Pancreas (tissue), 10 donors: Measurements from ENCODE around the gene LRP3. TPM values are rescaled to one million over a fixed set of nuclear protein-coding genes. Genes with fewer than 3 reads are reported as not detected.
A peak's percentile ranks its signal among the peaks of the same experiment; 100 is the strongest.

ENCODE experiments used
- ATAC-seq, 4 donors: fragments of 200-7000 bp; cut with Tn5 transposase; one replicate each; pipeline versions ENCODE4 v1.8.0 to v1.9.1; 2020; ENCODE audit warnings: mild to moderate bottlenecking in 4 of 4, moderate library complexity in 4 of 4
- DNase-seq, 6 donors: peaks; one replicate each; pipeline ENCODE4 v3.0.0-alpha.2; 2020
- FAIRE-seq: peaks from 2 replicates; lab custom pipeline; 2012; peaks lifted over from hg19 to GRCh38; lab: Jason Lieb, UNC
- H3K27ac ChIP-seq, 4 donors: fragments of 200-600 bp; sonication (generic); 1 replicate in 3 of 4; 2 replicates in 1 of 4; pipeline versions ENCODE4 v1.5.0 to v1.8.0; 2020
- H3K27me3 ChIP-seq, 4 donors: fragments of 200-600 bp; one replicate each; pipeline ENCODE4 v1.8.0; 2021
- H3K36me3 ChIP-seq, 3 donors: fragments of 200-600 bp; sonication (generic) in 1 of 3; one replicate each; pipeline versions ENCODE4 v1.5.0 to v1.8.0; 2020 to 2021
- H3K4me1 ChIP-seq, 3 donors: fragments of 200-600 bp; one replicate each; pipeline ENCODE4 v1.8.0; 2021
- H3K4me3 ChIP-seq, 4 donors: fragments of 200-600 bp; sonication (generic) in 2 of 4; one replicate each; pipeline versions ENCODE4 v1.5.0 to v1.8.0; 2020 to 2021
- H3K9me3 ChIP-seq, 4 donors: fragments of 200-600 bp; one replicate each; pipeline ENCODE4 v1.8.0; 2021
- WGBS, 2 donors: extraction: QIAGEN DNeasy Blood & Tissue Kit; methylation state at CpG; one replicate each; pipeline ENCODE4 v1.1.7; 2013; 5-methylcytosine and 5-hydroxymethylcytosine counted together
- intact Hi-C, 3 donors: fragments of 100-400 bp; cut with DNase I; formaldehyde crosslinking; loops; one replicate each; pipeline versions ENCODE4 v1.11.1 to v1.14.2; 2022
- polyA plus RNA-seq, 2 donors: library from polyadenylated mRNA; stranded (reverse); fragments of 200-250 nt; gene quantifications; one replicate each; pipeline ENCODE4 v1.2.3, GENCODE V29; 2013
- total RNA-seq, 6 donors: library from RNA; stranded (reverse); fragmentation: NEBNext Ultra II Directional in 4 of 6; extraction: Animal tissue kit (Norgen Biotek cat#: 25700) in 4 of 6; gene quantifications; one replicate each; pipeline versions ENCODE4 v1.2.1 to v1.2.4, GENCODE V29; 2021 to 2023
- TF ChIP-seq, protein P1 (sequence below), 4 donors: fragments of 200-600 bp; sonication (generic) in 3 of 4; IDR thresholded peaks; one replicate each; pipeline versions ENCODE4 v1.5.0 to v1.8.0; 2021; ENCODE audit warnings: antibody characterized with exemption in 4 of 4
- donor health status: healthy with polysubstance abuse.
- donor health status: DM: no; HTN: no; CAD: no; lungs with moderate emphysema.
- donor health status: DM: no; HTN: no; CAD: no.
- donor health status: control.
- donor health status: control.
- donor health status: Bipolar disorder and iron deficiency.
- donor health status: DM: yes; HTN: yes; CAD: no.
- donor health status: DM: no; HTN: no; CAD: no.
- donor health status: DM: no; HTN: no; CAD: no.
- donor health status: DM: yes; HTN: yes; CAD: no.

Gene LRP3
- total and polyA plus RNA-seq, 8 donors: 7.2 to 21.0 (median 13.2) TPM

GRCh38 chr19:33242911-33243310 lies 48.8 kb downstream of the LRP3 start:
- H3K36me3 ChIP-seq: no peaks in the 10 kb centered on the region
- no peak for DNase-seq
- H3K27ac ChIP-seq: no peak overlapping the region
- H3K4me1 ChIP-seq: no peaks in the 10 kb centered on the region
- H3K9me3 ChIP-seq: no peaks in the 10 kb centered on the region
- TF ChIP-seq, protein P1, sequence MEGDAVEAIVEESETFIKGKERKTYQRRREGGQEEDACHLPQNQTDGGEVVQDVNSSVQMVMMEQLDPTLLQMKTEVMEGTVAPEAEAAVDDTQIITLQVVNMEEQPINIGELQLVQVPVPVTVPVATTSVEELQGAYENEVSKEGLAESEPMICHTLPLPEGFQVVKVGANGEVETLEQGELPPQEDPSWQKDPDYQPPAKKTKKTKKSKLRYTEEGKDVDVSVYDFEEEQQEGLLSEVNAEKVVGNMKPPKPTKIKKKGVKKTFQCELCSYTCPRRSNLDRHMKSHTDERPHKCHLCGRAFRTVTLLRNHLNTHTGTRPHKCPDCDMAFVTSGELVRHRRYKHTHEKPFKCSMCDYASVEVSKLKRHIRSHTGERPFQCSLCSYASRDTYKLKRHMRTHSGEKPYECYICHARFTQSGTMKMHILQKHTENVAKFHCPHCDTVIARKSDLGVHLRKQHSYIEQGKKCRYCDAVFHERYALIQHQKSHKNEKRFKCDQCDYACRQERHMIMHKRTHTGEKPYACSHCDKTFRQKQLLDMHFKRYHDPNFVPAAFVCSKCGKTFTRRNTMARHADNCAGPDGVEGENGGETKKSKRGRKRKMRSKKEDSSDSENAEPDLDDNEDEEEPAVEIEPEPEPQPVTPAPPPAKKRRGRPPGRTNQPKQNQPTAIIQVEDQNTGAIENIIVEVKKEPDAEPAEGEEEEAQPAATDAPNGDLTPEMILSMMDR (IDR thresholded peaks at IDR 0.05): no peak
- 73 to 85% methylated on average over 6 of the region's 6 CpGs for WGBS, 2 donors
- ATAC-seq: no peak
- H3K4me3 ChIP-seq: no peak overlapping the region
- no peaks in the 10 kb centered on the region for H3K27me3 ChIP-seq
- FAIRE-seq: no peak
- intact Hi-C loops: loop anchor here (2.0 to 10.0 kb wide), 3 partner anchors 162 to 532 kb away; no protein-coding TSS in a partner anchor

DNA sequence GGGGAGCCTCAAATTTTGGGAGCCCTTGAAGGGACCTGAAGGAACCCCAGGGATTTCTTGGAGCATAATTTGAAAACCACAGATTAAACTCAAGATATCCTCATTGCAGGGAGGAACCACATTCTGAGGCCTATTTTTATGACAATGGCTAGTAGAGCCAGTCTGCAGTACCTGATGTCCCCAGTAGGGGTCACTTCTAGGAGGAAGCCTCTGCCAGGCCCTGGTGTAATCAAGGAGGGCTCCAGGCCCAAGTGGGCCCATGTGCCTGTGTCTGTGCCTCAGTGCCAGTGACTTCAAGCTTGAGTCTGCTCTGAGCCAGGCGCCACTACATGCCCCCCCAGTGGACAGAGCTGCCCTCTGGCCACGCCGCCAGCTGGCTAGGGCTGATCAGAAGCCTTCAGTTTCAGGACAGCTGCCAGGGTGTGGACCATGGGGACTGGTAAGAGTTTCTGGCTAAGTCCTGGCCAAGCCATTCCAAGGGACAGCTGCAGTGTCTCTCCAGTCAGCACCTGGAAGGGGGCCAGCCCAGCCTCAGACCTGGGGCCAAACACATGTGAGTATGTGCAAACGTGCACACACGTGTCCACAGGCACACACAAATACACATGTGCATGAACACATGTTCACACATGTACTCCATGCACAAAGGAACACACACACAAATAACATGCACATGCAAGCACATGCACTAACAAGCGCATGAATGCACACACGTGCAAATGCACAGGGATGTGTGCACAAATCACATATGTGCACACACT lies 52.0 kb downstream of the LRP3 start:
- intact Hi-C loops: loop anchor here in 2 of 3 donors (10.0 kb wide), 2 partner anchors 159 to 529 kb away; no protein-coding TSS in a partner anchor
- WGBS, 2 donors: 77 to 84% methylated on average over 7 of the region's 7 CpGs
- FAIRE-seq (no peak), ATAC-seq (no peak), DNase-seq (no peak)
- TF ChIP-seq, protein P1 (IDR thresholded peaks at IDR 0.05): peak in 3 of 4 donors; percentile 16 to 23 (median 21)
- H3K4me1 ChIP-seq: no peaks in the 10 kb centered on the region
- H3K36me3 ChIP-seq: no peaks in the 10 kb centered on the region
- no peaks in the 10 kb centered on the region for H3K27me3 ChIP-seq
- H3K4me3 ChIP-seq: no peak overlapping the region
- H3K9me3 ChIP-seq: no peaks in the 10 kb centered on the region
- no peak overlapping the region for H3K27ac ChIP-seq

GRCh38 chr19:33246709-33247440 lies 52.7 kb downstream of the LRP3 start:
- Histone ChIP-seq H3K36me3 (no peaks in the 10 kb centered on the region), H3K27ac (no peak overlapping the region), H3K4me1 (no peaks in the 10 kb centered on the region), H3K9me3 (no peaks in the 10 kb centered on the region), H3K4me3 (no peak overlapping the region), H3K27me3 (no peaks in the 10 kb centered on the region)
- intact Hi-C loops: loop anchor here in 2 of 3 donors (10.0 kb wide), 2 partner anchors 158 to 528 kb away; no protein-coding TSS in a partner anchor
- 79 to 89% methylated on average over 7 of the region's 7 CpGs for WGBS, 2 donors
- TF ChIP-seq, protein P1 (IDR thresholded peaks at IDR 0.05): no peak
- ATAC-seq (no peak), DNase-seq (peak in 1 of 6 donors; percentile 58), FAIRE-seq (no peak)

DNA sequence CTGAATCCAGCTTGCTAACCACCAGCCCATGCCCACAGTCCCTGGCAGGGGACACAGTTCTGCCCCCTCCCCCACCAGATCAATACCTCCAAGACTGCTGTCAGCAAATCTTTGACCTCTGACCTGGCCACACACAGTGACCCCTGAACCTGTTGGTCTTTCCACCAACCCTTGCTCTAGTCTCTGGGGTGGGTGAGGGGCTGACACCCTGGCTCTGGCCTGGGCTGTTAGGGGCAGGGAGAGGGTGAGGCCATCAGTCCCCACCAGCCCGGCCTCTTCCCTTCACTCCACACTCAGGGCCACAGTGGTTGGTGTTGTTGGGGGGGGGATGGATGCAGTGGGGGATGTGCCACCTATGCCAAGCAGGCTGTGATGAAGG lies 53.3 kb downstream of the LRP3 start:
- Histone ChIP-seq H3K27me3 (no peaks in the 10 kb centered on the region), H3K9me3 (no peaks in the 10 kb centered on the region), H3K27ac (no peak overlapping the region), H3K4me3 (no peak overlapping the region), H3K4me1 (no peaks in the 10 kb centered on the region), H3K36me3 (no peaks in the 10 kb centered on the region)
- FAIRE-seq (no peak), DNase-seq (no peak), ATAC-seq (no peak)
- TF ChIP-seq, protein P1 (IDR thresholded peaks at IDR 0.05): no peak
- intact Hi-C loops: loop anchor here in 2 of 3 donors (10.0 kb wide), 2 partner anchors 157 to 527 kb away; no protein-coding TSS in a partner anchor
- 100% methylated on average over 1 of the region's 1 CpG for WGBS, 2 donors
